ENCODE measurements around the gene NNMT. TPM values are rescaled to one million over a fixed set of nuclear protein-coding genes. Genes with fewer than 3 reads are reported as not detected.
A peak's percentile ranks its signal among the peaks of the same experiment; 100 is the strongest.

NNMT gene
- total and polyA plus RNA-seq, 9 of the 15 experiments (the other 6 are each of a cell fraction or from before 2014, with no cell fraction given), result 6.1 to 15.0 (median 11.2) TPM

DNA sequence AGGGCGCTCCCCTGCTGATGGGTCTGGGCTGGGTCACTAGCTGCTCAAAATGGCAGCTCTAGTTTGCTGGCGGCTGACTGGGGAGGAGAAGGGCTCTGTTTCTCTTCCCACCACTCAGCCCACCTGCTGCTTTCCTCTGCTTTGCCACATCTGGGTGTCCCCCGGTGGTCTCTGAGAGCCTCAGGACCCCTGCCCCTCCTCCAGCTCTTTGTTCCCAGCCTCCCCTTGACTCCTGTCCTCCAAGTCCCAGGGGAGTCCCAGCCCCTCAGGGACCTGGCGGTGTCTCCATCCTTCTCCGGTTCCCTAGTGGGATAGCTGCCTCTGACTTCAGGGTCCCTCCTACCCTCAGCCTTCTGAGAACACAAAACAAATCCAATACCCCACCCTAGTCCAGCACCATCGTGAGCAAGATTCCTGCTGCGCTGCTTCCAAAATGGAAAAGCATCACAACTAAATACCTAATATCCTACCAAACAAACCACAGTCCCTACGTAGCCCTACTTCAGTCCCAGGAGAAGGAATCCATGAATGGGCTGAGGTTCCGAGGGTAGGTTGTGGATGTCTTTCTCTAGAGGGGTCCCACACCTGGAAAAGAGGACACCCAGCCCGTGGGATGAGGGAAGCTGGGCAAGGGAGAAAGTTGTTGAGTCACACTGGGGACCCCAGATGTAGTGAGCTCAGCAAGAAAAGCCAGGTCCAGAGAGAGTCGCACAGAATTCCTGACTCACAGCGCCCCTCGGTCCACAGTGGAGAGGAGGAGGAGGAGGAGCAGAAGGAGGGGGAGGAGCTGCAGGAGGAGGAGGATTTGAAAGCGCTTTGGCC lies 45.0 kb upstream of the NNMT start (continued):
- TF ChIP-seq CBX2 (IDR thresholded peaks at IDR 0.05; ENCODE audit: insufficient read depth, low read length, poor library complexity, severe bottlenecking) (no peak), ZNF280B (CRISPR knock-in tag; IDR thresholded peaks at IDR 0.05) (no peak), STAG1 (CRISPR knock-in tag; IDR thresholded peaks at IDR 0.05; ENCODE audit: borderline replicate concordance) (no peak), YY1 (IDR thresholded peaks at IDR 0.05; ENCODE audit: borderline replicate concordance in 1 of 3, control insufficient read depth in 1 of 3, extremely low read depth in 1 of 3, insufficient read depth in 3 of 3, insufficient read length in 1 of 3, insufficient replicate concordance in 2 of 3, low read depth in 1 of 3, low read length in 2 of 3) (peak in 1 of 3 experiments; percentile 49), EZH2 (IDR thresholded peaks at IDR 0.05; ENCODE audit: borderline replicate concordance, low read depth, low read length) (no peak), RCOR1 (IDR thresholded peaks at IDR 0.05; ENCODE audit: borderline replicate concordance in 1 of 2, low read depth in 2 of 2, low read length in 2 of 2) (no peak), XRCC3 (IDR thresholded peaks at IDR 0.05) (no peak), EHMT2 (IDR thresholded peaks at IDR 0.05) (no peak), ZNF316 (IDR thresholded peaks at IDR 0.05) (peak; percentile 38; the same call in 1 of the 2 replicates), MCM3 (IDR thresholded peaks at IDR 0.05) (no peak), SP1 (CRISPR knock-in tag; IDR thresholded peaks at IDR 0.05) (0 out of 2 replicates have a peak, but pooled peaks have one; percentile 21), ZNF41 (CRISPR knock-in tag; conservative IDR thresholded peaks at IDR 0.05) (no peak), DPF2 (IDR thresholded peaks at IDR 0.05) (no peak), TAF9B (IDR thresholded peaks at IDR 0.05; ENCODE audit: partially characterized antibody) (no peak), ZEB2 (IDR thresholded peaks at IDR 0.05) (no peak), ZNF263 (CRISPR knock-in tag; IDR thresholded peaks at IDR 0.05; ENCODE audit: borderline replicate concordance) (peak; percentile 99), DMBX1 (CRISPR knock-in tag; IDR thresholded peaks at IDR 0.05; ENCODE audit: borderline replicate concordance) (no peak), MCM2 (IDR thresholded peaks at IDR 0.05; ENCODE audit: low read depth) (0 out of 2 replicates have a peak, but pooled peaks have one; percentile 50), TRIM24 (IDR thresholded peaks at IDR 0.05) (no peak)
- TF ChIP-seq, protein P1, sequence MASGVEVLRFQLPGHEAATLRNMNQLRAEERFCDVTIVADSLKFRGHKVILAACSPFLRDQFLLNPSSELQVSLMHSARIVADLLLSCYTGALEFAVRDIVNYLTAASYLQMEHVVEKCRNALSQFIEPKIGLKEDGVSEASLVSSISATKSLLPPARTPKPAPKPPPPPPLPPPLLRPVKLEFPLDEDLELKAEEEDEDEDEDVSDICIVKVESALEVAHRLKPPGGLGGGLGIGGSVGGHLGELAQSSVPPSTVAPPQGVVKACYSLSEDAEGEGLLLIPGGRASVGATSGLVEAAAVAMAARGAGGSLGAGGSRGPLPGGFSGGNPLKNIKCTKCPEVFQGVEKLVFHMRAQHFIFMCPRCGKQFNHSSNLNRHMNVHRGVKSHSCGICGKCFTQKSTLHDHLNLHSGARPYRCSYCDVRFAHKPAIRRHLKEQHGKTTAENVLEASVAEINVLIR (CRISPR knock-in tag; IDR thresholded peaks at IDR 0.05), result no peak

Measured in K562 (cell line).